SJSA1 (cell line): Measurements from ENCODE around the gene PANK4. TPM values are rescaled to one million over a fixed set of nuclear protein-coding genes. Genes with fewer than 3 reads are reported as not detected.

Experiments used
- DNase-seq, 2 experiments: peaks; one replicate each; pipeline ENCODE4 v3.0.0-alpha.2; 2015 to 2020; ENCODE audit warnings: low spot score in 2 of 2, low read depth in 1 of 2
- H3K27ac ChIP-seq: fragments of 250-450 bp; sonication (Bioruptor Pico); 2 replicates; pipeline ENCODE4 v1.5.1; 2020; ENCODE audit warnings: mild to moderate bottlenecking, moderate library complexity
- H3K27me3 ChIP-seq: fragments of 250-450 bp; sonication (Bioruptor Pico); replicated peaks from 2 replicates; pipeline ENCODE4 v1.5.1; 2020; ENCODE audit warnings: mild to moderate bottlenecking, moderate library complexity
- H3K36me3 ChIP-seq: fragments of 250-450 bp; sonication (Bioruptor Pico); 2 replicates; pipeline ENCODE4 v1.5.1; 2020; ENCODE audit warnings: mild to moderate bottlenecking
- H3K4me1 ChIP-seq: fragments of 250-450 bp; sonication (Bioruptor Pico); replicated peaks from 2 replicates; pipeline ENCODE4 v1.6.1; 2021; ENCODE audit warnings: mild to moderate bottlenecking
- H3K4me3 ChIP-seq: fragments of 250-450 bp; sonication (Bioruptor Pico); 2 replicates; pipeline ENCODE4 v1.5.1; 2020; ENCODE audit warnings: mild to moderate bottlenecking
- H3K9me3 ChIP-seq: fragments of 250-450 bp; sonication (Bioruptor Pico); replicated peaks from 2 replicates; pipeline ENCODE4 v1.5.1; 2020; ENCODE audit warnings: mild to moderate bottlenecking
- total RNA-seq: library from RNA; depleted of rRNA; stranded (reverse); fragments of >200 nt; shearing (Covaris generic); gene quantifications from 2 replicates; pipeline ENCODE4 v1.2.3, GENCODE V29; 2014

PANK4 gene
- total RNA-seq, 1 experiment from 2014 or later, result 39.9 TPM

- H3K27ac ChIP-seq, result no peak overlapping the region
- H3K4me3 ChIP-seq, result no peak overlapping the region
- H3K4me1 ChIP-seq, result peaks cover 11% of the 10 kb centered on the region
- H3K9me3 ChIP-seq, result no peaks in the 10 kb centered on the region
- peaks cover 28% of the 10 kb centered on the region for H3K27me3 ChIP-seq
- DNase-seq, result no peak
- no peaks in the 10 kb centered on the region for H3K36me3 ChIP-seq
Measured at GRCh38 chr1:2470290-2471158, 55.9 kb downstream of the PANK4 start.

GRCh38 chr1:2469103-2469940 lies 57.1 kb downstream of the PANK4 start:
- Histone ChIP-seq H3K9me3 (no peaks in the 10 kb centered on the region), H3K27me3 (peaks cover 35% of the 10 kb centered on the region), H3K4me3 (no peak overlapping the region), H3K27ac (no peak overlapping the region), H3K36me3 (no peaks in the 10 kb centered on the region), H3K4me1 (peaks cover 11% of the 10 kb centered on the region)
- DNase-seq, result no peak

GRCh38 chr1:2468540-2468939 lies 57.9 kb downstream of the PANK4 start:
- H3K4me3 ChIP-seq, result no peak overlapping the region
- H3K27ac ChIP-seq, result no peak overlapping the region
- no peak for DNase-seq
- no peaks in the 10 kb centered on the region for H3K36me3 ChIP-seq
- H3K4me1 ChIP-seq, result peaks cover 13% of the 10 kb centered on the region
- H3K27me3 ChIP-seq, result peaks cover 40% of the 10 kb centered on the region
- H3K9me3 ChIP-seq, result no peaks in the 10 kb centered on the region

GRCh38 chr1:2468041-2468472 lies 58.3 kb downstream of the PANK4 start:
- no peak for DNase-seq
- Histone ChIP-seq H3K27me3 (peaks cover 44% of the 10 kb centered on the region), H3K36me3 (no peaks in the 10 kb centered on the region), H3K9me3 (no peaks in the 10 kb centered on the region), H3K27ac (no peak overlapping the region), H3K4me1 (peaks cover 15% of the 10 kb centered on the region), H3K4me3 (no peak overlapping the region)

GRCh38 chr1:2466958-2467554 lies 59.3 kb downstream of the PANK4 start:
- Histone ChIP-seq H3K27ac (no peak overlapping the region), H3K4me1 (peaks cover 10% of the 10 kb centered on the region), H3K36me3 (no peaks in the 10 kb centered on the region), H3K27me3 (peaks cover 41% of the 10 kb centered on the region), H3K4me3 (no peak overlapping the region), H3K9me3 (no peaks in the 10 kb centered on the region)
- no peak for DNase-seq

GRCh38 chr1:2466270-2466665 lies 60.1 kb downstream of the PANK4 start:
- peaks cover 41% of the 10 kb centered on the region for H3K27me3 ChIP-seq
- no peaks in the 10 kb centered on the region for H3K36me3 ChIP-seq
- no peaks in the 10 kb centered on the region for H3K9me3 ChIP-seq
- H3K4me1 ChIP-seq, result 0 out of 2 replicates have a peak, but pooled peaks cover 5% of the 10 kb centered on the region
- DNase-seq, result no peak
- H3K4me3 ChIP-seq, result no peak overlapping the region
- no peak overlapping the region for H3K27ac ChIP-seq

- H3K4me3 ChIP-seq, result no peak overlapping the region
- H3K4me1 ChIP-seq, result 0 out of 2 replicates have a peak, but pooled peaks cover 5% of the 10 kb centered on the region
- H3K27ac ChIP-seq, result no peak overlapping the region
Measured at GRCh38 chr1:2465371-2466269, 60.8 kb downstream of the PANK4 start.

GRCh38 chr1:2463396-2463795 lies 63.0 kb downstream of the PANK4 start:
- Histone ChIP-seq H3K27me3 (peaks cover 28% of the 10 kb centered on the region), H3K27ac (no peak overlapping the region), H3K36me3 (no peaks in the 10 kb centered on the region), H3K4me1 (0 out of 2 replicates have a peak, but pooled peaks cover 5% of the 10 kb centered on the region), H3K9me3 (0 out of 2 replicates have a peak, but pooled peaks cover 6% of the 10 kb centered on the region), H3K4me3 (no peak overlapping the region)
- no peak for DNase-seq

More at GRCh38 chr1:2465371-2466269, 60.8 kb downstream of the PANK4 start:
- peaks cover 40% of the 10 kb centered on the region for H3K27me3 ChIP-seq
- H3K9me3 ChIP-seq, result no peaks in the 10 kb centered on the region
- H3K36me3 ChIP-seq, result no peaks in the 10 kb centered on the region
- DNase-seq, result no peak

GRCh38 chr1:2462819-2463218 lies 63.6 kb downstream of the PANK4 start:
- H3K4me1 ChIP-seq, result 0 out of 2 replicates have a peak, but pooled peaks cover 5% of the 10 kb centered on the region
- peaks cover 23% of the 10 kb centered on the region for H3K27me3 ChIP-seq
- H3K9me3 ChIP-seq, result 0 out of 2 replicates have a peak, but pooled peaks cover 6% of the 10 kb centered on the region
- H3K27ac ChIP-seq, result no peak overlapping the region
- no peak overlapping the region for H3K4me3 ChIP-seq
- no peak for DNase-seq
- no peaks in the 10 kb centered on the region for H3K36me3 ChIP-seq

- H3K27ac ChIP-seq, result no peak overlapping the region
- no peak overlapping the region for H3K4me3 ChIP-seq
- peaks cover 23% of the 10 kb centered on the region for H3K27me3 ChIP-seq
- DNase-seq, result no peak
- 0 out of 2 replicates have a peak, but pooled peaks cover 6% of the 10 kb centered on the region for H3K9me3 ChIP-seq
- H3K36me3 ChIP-seq, result no peaks in the 10 kb centered on the region
- H3K4me1 ChIP-seq, result 0 out of 2 replicates have a peak, but pooled peaks cover 5% of the 10 kb centered on the region
Measured at GRCh38 chr1:2460996-2461751, 65.2 kb downstream of the PANK4 start.

GRCh38 chr1:2460203-2460602 lies 66.2 kb downstream of the PANK4 start:
- DNase-seq, result no peak
- Histone ChIP-seq H3K27me3 (peaks cover 23% of the 10 kb centered on the region), H3K36me3 (no peaks in the 10 kb centered on the region), H3K4me3 (no peak overlapping the region), H3K27ac (no peak overlapping the region), H3K9me3 (0 out of 2 replicates have a peak, but pooled peaks cover 6% of the 10 kb centered on the region), H3K4me1 (0 out of 2 replicates have a peak, but pooled peaks cover 5% of the 10 kb centered on the region)

GRCh38 chr1:2459757-2460156 lies 66.6 kb downstream of the PANK4 start:
- DNase-seq, result no peak
- Histone ChIP-seq H3K27ac (no peak overlapping the region), H3K4me3 (no peak overlapping the region), H3K27me3 (peaks cover 21% of the 10 kb centered on the region), H3K9me3 (0 out of 2 replicates have a peak, but pooled peaks cover 6% of the 10 kb centered on the region), H3K36me3 (no peaks in the 10 kb centered on the region), H3K4me1 (0 out of 2 replicates have a peak, but pooled peaks cover 5% of the 10 kb centered on the region)
